Measurements from ENCODE around the gene ZFAND4.

ZFAND4 gene

DNA sequence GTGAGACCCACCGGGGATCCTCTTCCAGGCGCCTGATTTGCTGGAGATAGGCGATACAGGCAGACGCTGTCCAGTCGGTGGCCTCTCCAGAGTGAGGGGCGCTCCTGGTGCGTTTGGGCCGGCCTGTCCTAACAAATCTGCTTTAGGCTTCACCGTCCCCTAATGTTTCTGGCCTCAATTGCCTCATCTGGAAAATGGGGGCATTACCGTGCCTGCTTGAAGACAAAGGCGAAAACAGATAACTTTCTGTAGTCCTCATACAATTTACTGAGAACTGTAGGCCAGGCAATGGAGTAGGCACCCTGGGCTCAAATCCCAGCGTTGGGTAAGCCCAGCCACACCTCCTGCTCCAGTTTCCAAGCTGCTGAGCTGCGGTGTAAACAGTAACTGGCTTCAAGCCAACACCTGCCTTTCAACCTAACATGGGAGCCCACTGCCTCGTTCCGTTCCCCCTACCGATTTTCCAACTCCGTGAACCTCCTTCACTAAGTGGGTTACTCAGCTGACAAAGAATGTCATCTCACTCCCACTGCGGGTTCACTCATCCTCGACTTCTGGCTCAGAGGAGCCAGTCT lies 589 bp upstream of the ZFAND4 start (continued):
- TF ChIP-seq, protein P1, sequence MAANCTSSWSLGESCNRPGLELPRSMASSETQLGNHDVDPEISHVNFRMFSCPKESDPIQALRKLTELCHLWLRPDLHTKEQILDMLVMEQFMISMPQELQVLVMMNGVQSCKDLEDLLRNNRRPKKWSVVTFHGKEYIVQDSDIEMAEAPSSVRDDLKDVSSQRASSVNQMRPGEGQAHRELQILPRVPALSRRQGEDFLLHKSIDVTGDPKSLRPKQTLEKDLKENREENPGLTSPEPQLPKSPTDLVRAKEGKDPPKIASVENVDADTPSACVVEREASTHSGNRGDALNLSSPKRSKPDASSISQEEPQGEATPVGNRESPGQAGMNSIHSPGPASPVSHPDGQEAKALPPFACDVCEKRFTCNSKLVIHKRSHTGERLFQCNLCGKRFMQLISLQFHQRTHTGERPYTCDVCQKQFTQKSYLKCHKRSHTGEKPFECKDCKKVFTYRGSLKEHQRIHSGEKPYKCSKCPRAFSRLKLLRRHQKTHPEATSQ (tag by site-specific recombination; IDR thresholded peaks at IDR 0.05): peak; percentile 76; the same call in 1 of the 2 replicates
- no peak for TF ChIP-seq ZNF449 (tag by site-specific recombination; IDR thresholded peaks at IDR 0.05)
- no peak for TF ChIP-seq GLIS2 (tag by site-specific recombination; IDR thresholded peaks at IDR 0.05)
- no peak; the same call in 1 of the 2 replicates for TF ChIP-seq FEZF1 (tag by site-specific recombination; IDR thresholded peaks at IDR 0.05)
- TF ChIP-seq SALL2 (tag by site-specific recombination; IDR thresholded peaks at IDR 0.05; ENCODE audit: borderline replicate concordance): no peak
- no peak for TF ChIP-seq KLF9 (tag by site-specific recombination; IDR thresholded peaks at IDR 0.05; ENCODE audit: low read depth)
- no peak for TF ChIP-seq OVOL3 (tag by site-specific recombination; IDR thresholded peaks at IDR 0.05)
- TF ChIP-seq ZNF548 (tag by site-specific recombination; IDR thresholded peaks at IDR 0.05): no peak
- TF ChIP-seq INSM2 (tag by site-specific recombination; IDR thresholded peaks at IDR 0.05): no peak
- TF ChIP-seq ZNF488 (tag by site-specific recombination; IDR thresholded peaks at IDR 0.05): no peak
- TF ChIP-seq ZNF580 (tag by site-specific recombination; IDR thresholded peaks at IDR 0.05): peak; percentile 81; the same call in 1 of the 2 replicates
- peak; percentile 86 for TF ChIP-seq ZBTB8A (tag by site-specific recombination; IDR thresholded peaks at IDR 0.05)
- no peak for TF ChIP-seq ZNF585B (tag by site-specific recombination; IDR thresholded peaks at IDR 0.05)
- no peak for TF ChIP-seq TCF7L2 (IDR thresholded peaks at IDR 0.05; ENCODE audit: borderline replicate concordance, low read depth, low read length)
- TF ChIP-seq ZSCAN4 (tag by site-specific recombination; IDR thresholded peaks at IDR 0.05): no peak
- TF ChIP-seq ZNF146 (tag by site-specific recombination; IDR thresholded peaks at IDR 0.05): 0 out of 2 replicates have a peak, but pooled peaks have one; percentile 24
- no peak for TF ChIP-seq ZBTB21 (tag by site-specific recombination; IDR thresholded peaks at IDR 0.05)
- 0 out of 2 replicates have a peak, but pooled peaks have one; percentile 27 for TF ChIP-seq YY1 (tag by site-specific recombination; IDR thresholded peaks at IDR 0.05)
- TF ChIP-seq ZNF768 (tag by site-specific recombination; IDR thresholded peaks at IDR 0.05): no peak
- no peak for TF ChIP-seq ZNF292 (tag by site-specific recombination; IDR thresholded peaks at IDR 0.05; ENCODE audit: borderline replicate concordance, low read depth)
- no peak for TF ChIP-seq ZFP69B (tag by site-specific recombination; IDR thresholded peaks at IDR 0.05)
- no peak for TF ChIP-seq ZNF184 (tag by site-specific recombination; IDR thresholded peaks at IDR 0.05)
- TF ChIP-seq BCL6B (tag by site-specific recombination; IDR thresholded peaks at IDR 0.05): no peak
- TF ChIP-seq, protein P2, sequence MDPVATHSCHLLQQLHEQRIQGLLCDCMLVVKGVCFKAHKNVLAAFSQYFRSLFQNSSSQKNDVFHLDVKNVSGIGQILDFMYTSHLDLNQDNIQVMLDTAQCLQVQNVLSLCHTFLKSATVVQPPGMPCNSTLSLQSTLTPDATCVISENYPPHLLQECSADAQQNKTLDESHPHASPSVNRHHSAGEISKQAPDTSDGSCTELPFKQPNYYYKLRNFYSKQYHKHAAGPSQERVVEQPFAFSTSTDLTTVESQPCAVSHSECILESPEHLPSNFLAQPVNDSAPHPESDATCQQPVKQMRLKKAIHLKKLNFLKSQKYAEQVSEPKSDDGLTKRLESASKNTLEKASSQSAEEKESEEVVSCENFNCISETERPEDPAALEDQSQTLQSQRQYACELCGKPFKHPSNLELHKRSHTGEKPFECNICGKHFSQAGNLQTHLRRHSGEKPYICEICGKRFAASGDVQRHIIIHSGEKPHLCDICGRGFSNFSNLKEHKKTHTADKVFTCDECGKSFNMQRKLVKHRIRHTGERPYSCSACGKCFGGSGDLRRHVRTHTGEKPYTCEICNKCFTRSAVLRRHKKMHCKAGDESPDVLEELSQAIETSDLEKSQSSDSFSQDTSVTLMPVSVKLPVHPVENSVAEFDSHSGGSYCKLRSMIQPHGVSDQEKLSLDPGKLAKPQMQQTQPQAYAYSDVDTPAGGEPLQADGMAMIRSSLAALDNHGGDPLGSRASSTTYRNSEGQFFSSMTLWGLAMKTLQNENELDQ (tag by site-specific recombination; IDR thresholded peaks at IDR 0.05; ENCODE audit: low read depth): no peak
- TF ChIP-seq IKZF3 (tag by site-specific recombination; IDR thresholded peaks at IDR 0.05): no peak
- TF ChIP-seq ZNF26 (tag by site-specific recombination; IDR thresholded peaks at IDR 0.05): no peak
- no peak for TF ChIP-seq HOXC10 (CRISPR knock-in tag; IDR thresholded peaks at IDR 0.05)
- no peak for TF ChIP-seq GLIS1 (tag by site-specific recombination; IDR thresholded peaks at IDR 0.05)

Data from HEK293 (cell line).